Muscle of back (tissue), 13 donors: ENCODE results near the gene OTUB1. TPM values are rescaled to one million over a fixed set of nuclear protein-coding genes. Genes with fewer than 3 reads are reported as not detected.
A peak's percentile ranks its signal among the peaks of the same experiment; 100 is the strongest.
"Not testable (repeated sequence)": the region's sequence is repeated elsewhere in the genome, so short reads cannot be mapped to it uniquely, and the experiment has no call there.

Experiments
- DNase-seq, 3 donors: peaks; one replicate each; pipeline versions ENCODE4 v3.0.0 to v3.0.0-alpha.2; 2013
- long read RNA-seq, 9 donors: transcript quantifications; one replicate each; lab custom pipeline, GENCODE V29; 2026
- polyA plus RNA-seq, 10 donors: library from polyadenylated mRNA; unstranded; fragments of 120-200 nt; gene quantifications; one replicate each; pipeline ENCODE4 v1.2.1, GENCODE V29; 2013; ENCODE audit not compliant: insufficient read length in 10 of 10

The OTUB1 gene
- polyA plus RNA-seq, result 10 to 100 TPM; 44.0 to 60.0 (median 50.3) TPM
- long read RNA-seq, donor 1, transcript OTUB1-209 (7 exons, 1,729 nt), result major isoform, 19 of 21 reads
- long read RNA-seq, donor 1, partial matches to known transcripts, result 0 of 21 reads
- long read RNA-seq, donor 1, other reads (novel, unspliced or antisense), result 0 of 21 reads
- long read RNA-seq, donor 2, transcript OTUB1-209 (7 exons, 1,729 nt), result major isoform, 20 of 44 reads
- long read RNA-seq, donor 2, partial matches to known transcripts, result 0 of 44 reads
- long read RNA-seq, donor 2, other reads (novel, unspliced or antisense), result 21 of 44 reads
- long read RNA-seq, donor 3, result 0 reads
- long read RNA-seq, donor 4, transcript OTUB1-209 (7 exons, 1,729 nt), result major isoform, 20 of 49 reads
- long read RNA-seq, donor 4, partial matches to known transcripts, result 0 of 49 reads
- long read RNA-seq, donor 4, other reads (novel, unspliced or antisense), result 28 of 49 reads
- long read RNA-seq, donor 5, transcript OTUB1-209 (7 exons, 1,729 nt), result major isoform, 37 of 38 reads
- long read RNA-seq, donor 5, partial matches to known transcripts, result 0 of 38 reads
- long read RNA-seq, donor 5, other reads (novel, unspliced or antisense), result 0 of 38 reads
- long read RNA-seq, donor 6, transcript OTUB1-201 (6 exons, 2,493 nt), result minor isoform, 6 of 42 reads
- long read RNA-seq, donor 6, transcript OTUB1-209 (7 exons, 1,729 nt), result major isoform, 29 of 42 reads
- long read RNA-seq, donor 6, partial matches to known transcripts, result 6 of 42 reads
- long read RNA-seq, donor 6, other reads (novel, unspliced or antisense), result 0 of 42 reads
- long read RNA-seq, donor 7, transcript OTUB1-209 (7 exons, 1,729 nt), result major isoform, 26 of 30 reads
- long read RNA-seq, donor 7, partial matches to known transcripts, result 0 of 30 reads
- long read RNA-seq, donor 7, other reads (novel, unspliced or antisense), result 0 of 30 reads
- long read RNA-seq, donor 8, transcript OTUB1-209 (7 exons, 1,729 nt), result major isoform, 20 of 22 reads
- long read RNA-seq, donor 8, partial matches to known transcripts, result 0 of 22 reads
- long read RNA-seq, donor 8, other reads (novel, unspliced or antisense), result 0 of 22 reads
- long read RNA-seq, donor 9, transcript OTUB1-209 (7 exons, 1,729 nt), result major isoform, 5 of 5 reads
- long read RNA-seq, donor 9, partial matches to known transcripts, result 0 of 5 reads
- long read RNA-seq, donor 9, other reads (novel, unspliced or antisense), result 0 of 5 reads

DNA sequence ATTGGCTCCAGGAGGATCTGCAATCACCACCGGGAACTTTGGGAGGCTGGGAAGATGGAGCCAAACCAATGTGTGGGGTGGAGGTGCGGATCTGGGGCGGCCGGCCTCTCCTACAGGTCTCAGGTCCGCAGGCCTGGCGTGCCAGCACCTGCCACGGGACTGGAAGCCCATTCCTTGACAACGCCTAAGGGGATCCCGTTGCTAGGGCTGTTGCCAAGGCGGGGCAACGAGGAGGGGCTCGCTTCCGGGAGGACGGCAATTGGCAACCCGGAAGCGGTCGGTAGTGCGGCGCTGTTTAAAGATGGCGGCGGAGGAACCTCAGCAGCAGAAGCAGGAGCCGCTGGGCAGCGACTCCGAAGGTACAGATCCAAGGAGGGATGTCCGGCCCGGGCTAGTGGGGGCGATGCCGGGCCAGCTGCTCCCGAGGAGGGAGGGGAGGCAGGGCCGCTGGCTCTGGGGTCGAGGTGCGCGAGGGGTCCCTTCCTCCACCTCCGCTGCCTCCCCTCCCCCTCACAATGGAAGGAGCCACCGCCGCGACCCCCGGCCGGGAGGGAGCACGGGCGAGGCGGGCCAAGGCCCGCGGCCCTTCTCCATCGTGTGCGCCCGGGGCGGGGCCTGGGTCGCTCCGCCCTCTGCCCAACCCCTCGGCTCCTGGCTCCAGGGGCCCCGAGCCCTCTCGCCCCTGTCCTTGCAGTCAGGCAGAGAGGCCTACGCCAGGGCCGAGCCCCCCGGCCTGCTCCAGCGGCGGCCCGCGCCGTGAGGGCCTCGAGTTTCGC is at the start of gene OTUB1:
Gene OTUB1 (plus strand): TSS at position 283 of the 776 bp plus-strand sequence. CDS start 19 bp downstream, at position 302.
- DNase-seq, result peak; percentile 85 to 96 (median 92)

- DNase-seq, result no peak
Measured at GRCh38 chr11:63937713-63938478, 48.3 kb upstream of the OTUB1 start.

GRCh38 chr11:63938479-63939396 is 47.5 kb upstream of the OTUB1 start, which contains the start of gene NAA40:
TSS of gene NAA40 (plus strand) at chr11:63939002. CDS start at chr11:63939097, 95 bp downstream.
- peak; percentile 92 to 97 (median 93) for DNase-seq

GRCh38 chr11:63939397-63939891 is 46.8 kb upstream of the OTUB1 start:
- peak in 1 of 3 donors; percentile 59 for DNase-seq

GRCh38 chr11:63940786-63941185 is 45.5 kb upstream of the OTUB1 start:
- DNase-seq, result no peak

DNA sequence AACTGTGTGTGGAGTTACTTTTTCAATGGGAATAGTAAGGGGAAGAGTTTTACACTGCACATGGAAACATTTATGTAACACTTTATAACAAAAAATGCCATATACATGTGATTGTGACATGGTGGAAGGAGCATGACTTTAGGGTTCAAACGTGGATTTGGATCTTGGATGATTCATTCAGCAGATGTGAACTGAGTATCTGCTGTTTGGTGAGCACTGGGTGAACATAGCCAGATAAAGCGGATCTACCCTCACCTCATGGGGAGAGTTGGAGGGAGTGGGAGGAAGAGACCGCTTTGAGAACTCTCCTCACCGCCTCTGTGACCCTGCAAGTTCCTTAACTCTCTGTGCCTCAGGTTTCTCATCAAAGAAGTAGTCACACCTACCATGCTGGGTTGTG is 44.3 kb upstream of the OTUB1 start:
- no peak for DNase-seq

GRCh38 chr11:63942803-63943202 is 43.4 kb upstream of the OTUB1 start:
- no peak for DNase-seq

- DNase-seq, result peak; percentile 56 to 69 (median 68)
Measured at GRCh38 chr11:63944987-63945386, 41.3 kb upstream of the OTUB1 start.

DNA sequence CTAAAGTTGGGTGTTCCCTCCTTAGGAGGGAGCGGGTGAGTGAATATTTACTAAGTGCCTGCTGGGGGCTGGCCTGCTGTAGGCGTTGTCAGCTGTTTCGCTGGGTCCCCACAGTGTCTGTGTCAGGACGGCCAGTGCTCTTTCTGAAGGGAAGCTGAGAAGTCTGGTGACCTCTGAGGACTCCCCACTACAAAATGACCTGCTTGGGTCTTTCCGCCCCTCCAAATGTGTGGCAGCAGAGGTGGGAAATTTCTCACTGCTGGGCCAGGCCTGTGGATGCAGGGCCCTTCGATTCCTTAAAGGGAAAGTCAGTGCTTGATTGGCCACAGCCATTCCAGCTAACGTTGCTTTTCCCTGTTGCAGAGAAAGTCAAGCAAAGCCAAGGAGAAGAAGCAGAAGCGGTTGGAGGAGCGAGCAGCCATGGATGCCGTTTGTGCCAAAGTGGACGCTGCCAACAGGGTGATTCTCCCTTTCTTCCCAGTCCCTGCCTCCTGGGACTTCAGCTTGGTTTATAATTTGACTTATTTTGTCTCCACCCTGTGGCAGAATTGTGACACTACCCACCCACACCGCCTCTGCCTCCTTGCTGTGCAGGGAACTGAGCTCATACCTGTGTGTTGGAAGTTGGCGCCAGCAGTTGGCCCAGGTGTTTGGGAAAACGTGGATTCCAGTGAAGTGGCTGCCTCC is 40.6 kb upstream of the OTUB1 start:
- peak; percentile 66 to 90 (median 79) for DNase-seq

GRCh38 chr11:63951779-63952536 is 34.3 kb upstream of the OTUB1 start:
- DNase-seq, result no peak

DNA sequence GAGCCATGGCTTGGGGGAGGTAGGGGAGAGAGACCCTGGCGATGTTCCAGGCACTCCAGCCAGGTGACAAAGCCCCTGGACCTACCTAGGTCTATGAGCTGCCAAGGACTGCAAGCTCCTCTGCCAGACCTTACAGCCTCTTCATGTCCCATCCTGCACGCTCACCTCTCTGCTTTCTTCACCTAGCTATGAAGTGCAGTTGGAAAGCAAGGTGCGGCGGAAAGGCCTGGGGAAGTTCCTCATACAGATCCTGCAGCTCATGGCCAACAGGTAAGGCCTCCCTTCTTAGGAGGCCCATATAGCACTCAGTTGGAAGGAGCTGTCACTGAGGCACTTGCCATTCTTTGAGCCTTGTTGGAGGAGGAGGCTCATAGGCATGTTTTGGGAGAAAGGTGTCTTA is 33.7 kb upstream of the OTUB1 start:
- DNase-seq, result no peak

DNA sequence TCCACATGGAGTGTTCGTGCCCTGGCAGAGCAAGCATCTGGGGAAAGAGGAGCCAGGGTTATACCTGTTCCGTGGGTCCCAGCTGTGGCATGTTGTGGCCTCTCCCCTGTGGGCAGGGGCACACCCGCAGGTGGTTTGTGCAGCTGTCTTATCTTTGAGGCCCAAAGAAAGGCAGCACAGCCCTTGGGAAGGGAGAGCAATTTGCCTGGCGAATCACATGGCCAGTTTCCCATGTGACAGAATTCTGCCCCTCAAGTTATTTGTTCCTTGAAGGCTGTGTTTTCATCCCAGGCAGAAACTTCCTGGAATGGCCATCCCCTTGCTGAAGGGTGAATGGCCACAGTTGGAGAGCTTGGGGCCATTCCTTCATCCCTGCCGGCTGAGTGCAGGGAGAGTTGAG is 28.2 kb upstream of the OTUB1 start:
- no peak for DNase-seq

- DNase-seq, result peak; percentile 63 to 91 (median 76)
Measured at GRCh38 chr11:63961608-63962412, 24.4 kb upstream of the OTUB1 start.

GRCh38 chr11:63963895-63964294 is 22.3 kb upstream of the OTUB1 start:
- DNase-seq, result not testable (repeated sequence)

DNA sequence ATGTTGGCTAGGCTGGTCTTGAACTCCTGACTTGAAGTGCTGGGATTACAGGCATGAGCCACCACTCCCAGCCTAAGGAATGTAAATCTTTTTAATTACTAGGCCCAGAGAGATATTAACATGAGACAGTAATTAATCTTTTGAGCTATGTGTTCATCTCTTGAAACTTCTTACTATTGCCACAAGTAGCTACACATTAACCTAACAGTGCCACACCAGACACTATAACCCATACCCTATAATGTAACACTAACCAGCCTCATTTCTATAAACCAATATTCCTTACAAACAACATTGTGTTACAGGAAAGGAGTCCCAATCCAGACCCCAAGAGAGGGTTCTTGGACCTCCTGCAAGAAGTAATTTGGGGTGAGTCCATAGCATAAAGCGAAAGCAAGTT is 19.8 kb upstream of the OTUB1 start:
- DNase-seq, result no peak

DNA sequence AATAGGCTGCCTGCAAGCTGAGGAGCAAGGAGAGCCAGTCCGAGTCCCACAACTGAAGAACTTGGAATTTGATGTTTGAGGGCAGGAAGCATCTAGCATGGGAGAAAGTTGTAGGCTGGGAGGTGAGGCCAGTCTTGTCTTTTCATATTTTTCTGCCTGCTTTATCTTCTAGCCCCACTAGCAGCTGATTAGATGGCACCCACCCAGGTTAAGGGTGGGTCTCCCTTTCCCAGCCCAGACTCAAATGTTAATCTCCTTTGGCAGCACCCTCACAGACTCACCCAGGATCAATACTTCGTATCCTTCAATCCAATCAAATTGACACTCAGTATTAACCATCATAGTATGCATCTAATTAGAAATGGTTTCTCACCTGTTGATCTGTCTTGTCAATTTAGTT is 16.8 kb upstream of the OTUB1 start:
- no peak for DNase-seq

GRCh38 chr11:63970902-63971301 is 15.3 kb upstream of the OTUB1 start:
- no peak for DNase-seq
